ENCODE data around the gene SFXN4.
"Not testable (repeated sequence)": the region's sequence is repeated elsewhere in the genome, so short reads cannot be mapped to it uniquely, and the experiment has no call there.

The SFXN4 gene

GRCh38 chr10:119140603-119141245, 24.8 kb downstream of the SFXN4 start:
- DNase-seq (ENCODE audit: low read depth, low spot score), result no peak

- DNase-seq (ENCODE audit: low read depth, low spot score), result no peak
These were observed 25.9 kb downstream of the SFXN4 start for GRCh38 chr10:119139464-119140067.

DNA sequence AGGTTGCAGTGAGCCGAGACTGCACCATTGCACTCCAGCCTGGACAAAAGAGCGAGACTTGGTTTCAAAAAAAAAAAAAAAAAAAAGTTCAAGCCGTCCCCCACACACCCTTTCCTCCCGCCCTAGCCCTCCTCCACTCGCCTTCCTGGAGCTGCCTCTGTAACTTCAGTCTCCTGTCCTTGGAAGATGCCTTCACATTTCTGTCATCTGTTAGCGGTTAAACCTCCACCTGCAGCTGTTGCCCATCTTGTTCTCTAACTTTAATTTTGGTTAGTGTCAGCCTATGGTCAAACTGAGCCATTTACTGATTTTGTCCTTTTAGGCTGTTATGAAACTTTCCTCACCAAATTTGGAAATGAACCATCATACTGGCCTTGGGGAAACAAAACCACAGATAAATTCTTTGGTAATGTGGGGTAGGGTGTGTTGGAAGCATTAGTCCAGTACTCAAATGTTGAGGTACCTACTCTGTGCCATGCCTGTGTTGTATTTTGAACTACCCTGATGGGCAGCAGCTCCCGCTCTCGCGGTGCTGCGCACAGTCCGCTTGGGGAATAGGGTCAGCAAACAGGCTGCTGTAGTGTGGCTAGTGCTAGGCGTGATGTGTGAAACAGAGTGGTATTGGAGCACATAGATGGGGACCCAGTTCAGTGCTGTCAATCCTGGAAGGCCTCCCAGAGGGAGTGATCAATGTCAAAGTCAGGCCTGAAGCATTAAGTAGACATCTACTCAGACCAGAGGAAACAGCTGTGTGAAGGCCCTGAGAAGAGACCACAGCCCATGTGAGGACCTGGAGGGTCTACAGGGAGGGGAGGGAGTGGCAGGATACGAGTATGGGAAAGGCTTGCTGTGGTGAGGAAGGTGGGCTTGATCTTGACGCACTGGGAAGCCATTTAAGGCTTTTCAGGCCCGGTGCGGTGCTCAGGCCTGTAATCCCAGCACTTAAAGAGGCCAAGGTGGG, 26.9 kb downstream of the SFXN4 start:
- DNase-seq (ENCODE audit: low read depth, low spot score), result no peak

DNA sequence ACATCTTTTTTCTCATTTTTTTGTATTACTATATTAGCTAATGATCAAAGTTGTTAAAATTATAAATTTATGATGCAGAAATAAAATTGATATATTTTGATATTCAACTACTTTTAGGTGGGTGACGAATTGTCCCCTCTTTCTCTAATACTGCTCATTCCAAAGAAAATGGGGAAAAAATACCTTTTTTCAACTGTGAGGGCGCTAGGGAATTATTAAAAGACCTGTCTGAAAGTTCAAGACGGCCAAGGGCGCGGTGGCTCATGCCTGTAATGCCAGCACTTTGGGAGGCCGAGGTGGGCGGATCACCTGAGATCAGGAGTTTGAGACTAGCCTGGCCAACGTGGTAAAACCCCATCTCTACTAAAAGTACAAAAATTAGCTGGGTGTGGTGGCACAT, 27.6 kb downstream of the SFXN4 start:
- not testable (repeated sequence) for DNase-seq (ENCODE audit: low read depth, low spot score)

DNA sequence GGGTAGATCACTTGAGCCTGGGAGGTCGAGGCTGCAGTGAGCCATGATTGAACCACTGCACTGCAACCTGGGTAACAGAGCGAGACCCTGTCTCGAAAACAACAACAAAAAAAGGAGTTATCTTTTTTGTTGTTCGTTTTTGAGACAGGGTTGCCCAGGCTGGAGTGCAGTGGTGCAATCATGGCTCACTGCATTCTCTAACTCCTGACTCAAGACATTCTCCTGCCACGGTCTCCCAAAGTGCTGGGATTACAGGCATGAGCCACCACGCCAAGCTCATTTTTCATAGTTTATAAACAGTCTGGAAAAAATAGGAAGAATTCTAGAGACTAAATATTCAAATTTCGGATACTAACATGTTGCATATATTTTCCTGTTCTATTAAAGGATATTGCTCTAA, 29.4 kb downstream of the SFXN4 start:
- DNase-seq (ENCODE audit: low read depth, low spot score), result no peak

DNA sequence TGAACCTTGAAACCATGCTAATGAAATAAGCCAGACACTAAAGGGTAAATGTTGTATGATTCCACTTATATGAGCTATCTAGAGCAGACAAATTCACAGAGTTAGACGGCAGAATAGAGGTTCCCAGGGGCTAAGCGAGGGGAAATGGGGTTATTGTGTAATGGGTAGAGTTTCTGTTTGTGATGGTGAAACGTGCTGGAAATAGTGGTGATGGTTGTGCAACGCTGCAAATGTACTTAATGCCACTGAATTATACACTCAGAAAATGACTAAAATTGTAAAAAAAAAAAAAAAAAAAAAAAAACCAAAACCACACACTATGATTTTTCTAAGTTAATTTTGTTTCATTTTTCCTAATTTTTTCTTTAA, 30.0 kb downstream of the SFXN4 start:
- no peak for DNase-seq (ENCODE audit: low read depth, low spot score)

DNA sequence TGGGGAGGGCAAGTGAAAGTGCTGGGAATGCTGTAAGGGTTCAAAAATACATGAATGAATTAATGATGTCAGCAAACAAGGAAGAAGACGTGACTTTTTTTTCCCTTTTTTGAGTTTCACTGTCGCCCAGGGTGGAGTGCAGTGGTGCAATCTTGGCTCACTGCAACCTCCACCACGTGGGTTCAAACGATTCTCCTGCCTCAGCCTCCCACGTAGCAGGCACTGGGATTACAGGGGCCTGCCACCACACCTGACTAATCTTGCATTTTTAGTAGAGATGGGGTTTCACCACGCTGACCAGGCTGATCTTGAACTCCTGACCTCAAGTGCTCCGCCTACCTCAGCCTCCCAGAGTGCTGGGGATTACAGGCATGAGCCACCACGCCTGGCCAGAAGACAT, 31.6 kb downstream of the SFXN4 start:
- no peak for DNase-seq (ENCODE audit: low read depth, low spot score)

- DNase-seq (ENCODE audit: low read depth, low spot score), result no peak
These were observed 32.8 kb downstream of the SFXN4 start for GRCh38 chr10:119132521-119133345.

DNA sequence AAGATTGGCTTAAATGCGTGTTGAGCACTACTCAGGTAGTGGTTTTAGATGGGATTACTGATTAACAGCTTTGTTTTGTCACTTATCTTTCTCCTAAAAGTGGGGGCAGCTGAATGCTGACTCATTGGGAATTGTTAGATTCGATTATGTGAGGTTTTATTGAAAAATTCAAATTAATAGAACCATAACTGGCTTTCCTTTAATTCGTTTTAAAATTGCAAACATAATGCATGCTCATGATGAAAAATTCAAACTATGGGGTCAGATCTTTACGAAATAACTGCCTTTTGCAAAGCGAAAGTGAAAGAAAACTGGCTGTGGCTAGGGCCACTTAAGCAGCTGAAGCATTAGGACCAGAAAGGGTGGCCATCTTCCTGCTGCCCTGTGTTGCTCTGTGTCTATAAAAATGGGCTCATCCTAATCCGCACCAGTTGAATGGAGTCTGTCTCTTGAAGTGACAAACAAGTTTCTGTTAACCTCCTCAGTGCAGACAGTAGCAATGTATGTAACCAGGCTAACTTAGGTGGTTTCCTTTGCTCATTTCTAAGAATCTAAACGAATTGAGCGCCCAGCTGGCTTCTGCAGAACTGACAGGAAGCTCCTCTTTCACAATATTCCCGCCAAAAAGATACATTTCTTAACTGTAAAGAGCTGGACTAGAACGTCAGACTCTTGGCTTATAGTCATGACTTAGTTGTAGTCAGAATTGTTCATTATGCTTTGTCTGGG, 33.8 kb downstream of the SFXN4 start:
- no peak for DNase-seq (ENCODE audit: low read depth, low spot score)

- no peak for DNase-seq (ENCODE audit: low read depth, low spot score)
These were observed 35.8 kb downstream of the SFXN4 start for GRCh38 chr10:119129721-119130120.

DNA sequence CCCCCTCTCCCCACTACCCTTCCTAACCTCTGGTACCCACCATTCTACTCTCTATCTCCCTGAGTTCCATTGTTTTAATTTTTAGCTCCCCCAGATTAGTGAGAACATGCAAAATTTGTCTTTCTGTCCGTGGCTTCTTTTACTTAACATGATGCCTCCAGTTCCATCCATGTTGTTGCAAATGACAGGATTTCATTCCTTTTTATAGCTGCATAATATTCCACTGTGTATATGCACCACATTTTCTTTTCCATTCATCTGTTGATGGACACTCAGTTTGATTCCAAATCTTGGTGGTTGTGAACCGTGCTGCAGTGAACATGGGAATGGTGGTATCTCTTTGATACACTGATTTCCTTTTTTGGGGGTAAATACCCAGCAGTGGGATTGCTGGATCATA, 39.6 kb downstream of the SFXN4 start:
- DNase-seq (ENCODE audit: low read depth, low spot score), result no peak

GRCh38 chr10:119120875-119121274, 44.6 kb downstream of the SFXN4 start:
- no peak for DNase-seq (ENCODE audit: low read depth, low spot score)

DNA sequence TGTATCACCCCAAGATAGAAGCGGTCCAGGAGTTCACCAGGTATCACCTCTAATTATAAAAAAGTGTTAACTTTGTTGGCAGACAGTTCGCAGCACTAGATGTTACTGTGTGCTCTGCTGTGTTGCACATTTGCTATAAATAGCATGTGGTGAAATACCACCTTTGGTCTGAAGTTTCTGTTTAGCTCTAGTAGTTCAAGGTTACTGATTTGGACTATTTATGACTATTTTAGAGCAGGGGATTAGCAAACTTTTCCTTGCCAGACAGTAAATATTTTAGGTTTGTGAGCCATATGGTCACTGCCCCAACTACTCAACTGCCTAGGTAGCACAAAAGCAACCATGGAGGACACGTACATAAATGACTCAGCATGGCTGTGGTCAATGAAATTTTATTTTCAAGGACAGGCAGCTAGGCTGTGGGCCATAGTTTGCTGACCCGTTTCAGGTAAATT, 45.1 kb downstream of the SFXN4 start:
- DNase-seq (ENCODE audit: low read depth, low spot score), result no peak

DNA sequence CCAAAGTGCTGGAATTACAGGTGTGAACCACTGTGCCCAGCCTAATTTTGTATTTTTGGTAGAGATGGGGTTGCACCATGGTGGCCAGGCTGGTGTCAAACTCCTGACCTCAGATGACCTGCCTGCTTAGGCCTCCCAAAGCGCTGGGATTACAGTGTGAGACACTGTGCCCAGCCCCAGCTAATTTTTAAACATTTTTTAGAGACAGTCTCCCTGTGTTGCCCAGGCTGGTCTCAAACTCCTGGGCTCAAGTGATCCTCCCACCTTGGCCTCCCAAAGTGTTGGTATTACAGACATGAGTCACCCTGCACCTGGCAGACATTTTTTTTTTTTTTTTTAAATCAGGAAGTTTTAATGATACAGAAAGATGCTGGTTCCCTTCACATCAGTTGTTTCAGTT, 46.1 kb downstream of the SFXN4 start:
- DNase-seq (ENCODE audit: low read depth, low spot score), result no peak

DNA sequence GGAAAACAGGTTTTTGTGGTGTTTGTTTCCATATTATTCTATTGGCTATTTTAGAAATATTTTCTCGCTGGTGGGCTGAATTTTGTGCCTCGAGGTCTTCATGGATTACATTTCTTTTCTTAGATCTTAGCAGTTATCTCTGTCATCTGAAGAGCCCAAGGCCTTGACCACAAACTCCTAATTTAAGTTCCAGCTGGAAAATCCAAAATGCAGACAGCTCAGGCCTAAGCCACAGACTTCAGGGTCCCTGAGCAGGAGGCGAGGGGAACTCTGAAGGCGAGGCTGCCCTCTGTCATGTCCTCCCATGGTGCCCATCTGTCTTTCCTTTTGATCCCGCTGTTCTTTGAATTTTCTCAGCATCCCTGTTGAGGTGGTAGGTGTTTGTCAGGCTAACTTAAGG, 47.3 kb downstream of the SFXN4 start:
- DNase-seq (ENCODE audit: low read depth, low spot score), result no peak

GRCh38 chr10:119116326-119116951, 49.1 kb downstream of the SFXN4 start:
- DNase-seq (ENCODE audit: low read depth, low spot score), result no peak

DNA sequence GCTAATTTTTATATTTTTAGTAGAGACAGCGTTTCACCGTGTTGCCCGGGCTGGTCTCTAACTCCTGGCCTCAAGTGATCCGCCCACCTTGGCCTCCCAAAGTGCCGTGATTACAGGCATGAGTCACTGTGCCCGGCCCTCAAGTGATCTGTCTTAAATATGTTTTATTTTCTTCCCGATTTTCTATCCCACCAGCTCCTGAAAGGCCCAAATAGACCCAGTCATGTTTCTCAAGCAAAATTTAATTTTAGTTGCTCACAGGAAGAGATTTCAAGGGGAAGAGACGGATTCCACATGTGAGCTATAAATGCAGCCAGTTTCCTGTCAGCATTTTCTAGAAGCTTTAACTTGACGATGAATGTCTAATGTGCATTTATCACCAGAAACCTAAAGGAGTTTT, 49.6 kb downstream of the SFXN4 start:
- no peak for DNase-seq (ENCODE audit: low read depth, low spot score)

- peak; percentile 12 for DNase-seq (ENCODE audit: low read depth, low spot score)
These were observed 51.5 kb downstream of the SFXN4 start for GRCh38 chr10:119113751-119114732.

- DNase-seq (ENCODE audit: low read depth, low spot score), result no peak
These were observed 53.5 kb downstream of the SFXN4 start for GRCh38 chr10:119112056-119112455.

Measured in brain pericyte (primary cell).